Naive thymus-derived CD4-positive, alpha-beta T cell (primary cell): Measurements from ENCODE around the gene ANO5. TPM values are rescaled to one million over a fixed set of nuclear protein-coding genes. Genes with fewer than 3 reads are reported as not detected.
A peak's percentile ranks its signal among the peaks of the same experiment; 100 is the strongest.

Experiments used
- ATAC-seq: fragments of 150-1000 bp; cut with Tn5 transposase; 2 replicates; pipeline ENCODE4 v1.10.0; 2021; ENCODE audit warnings: mild to moderate bottlenecking, moderate library complexity
- CTCF ChIA-PET: fragments of 350-600 bp; sonication (Branson Sonifier 250); formaldehyde crosslinking; loops from one replicate; lab custom pipeline; 2021; ENCODE audit warnings: antibody characterized with exemption; lab: Charles Lee
- POLR2A ChIA-PET: fragments of 350-600 bp; sonication (Branson Sonifier 250); formaldehyde crosslinking; loops from one replicate; lab custom pipeline; 2021; ENCODE audit warnings: antibody characterized with exemption, inconsistent platforms; lab: Charles Lee
- DNase-seq, 9 donors: peaks; one replicate each; pipeline versions ENCODE4 v3.0.0 to v3.0.0-alpha.2; 2020 to 2022; ENCODE audit warnings: mixed read lengths in 1 of 9
- H3K27ac ChIP-seq: one replicate; pipeline ENCODE4 v1.7.0; 2013; ENCODE audit warnings: mild to moderate bottlenecking, low read depth, low read length, moderate library complexity
- H3K27me3 ChIP-seq, 2 donors: one replicate each; pipeline ENCODE4 v1.7.0; 2013; ENCODE audit warnings: low read length in 2 of 2, mild to moderate bottlenecking in 2 of 2, moderate library complexity in 2 of 2; ENCODE audit not compliant: control insufficient read depth in 2 of 2, insufficient read depth in 2 of 2
- H3K36me3 ChIP-seq, 3 experiments: 1 replicate in 2 of 3; 2 replicates in 1 of 3; pipeline ENCODE4 v1.7.0; 2013; ENCODE audit warnings: low read length in 3 of 3, mild to moderate bottlenecking in 3 of 3, moderate library complexity in 1 of 3; ENCODE audit not compliant: insufficient read depth in 3 of 3, control insufficient read depth in 2 of 3
- H3K4me1 ChIP-seq, 2 donors: one replicate each; pipeline ENCODE4 v1.7.0; 2013; ENCODE audit warnings: low read length in 2 of 2, mild to moderate bottlenecking in 2 of 2, moderate library complexity in 1 of 2; ENCODE audit not compliant: control insufficient read depth in 2 of 2, insufficient read depth in 2 of 2
- H3K4me3 ChIP-seq: 2 replicates; pipeline ENCODE4 v1.7.0; 2013; ENCODE audit warnings: mild to moderate bottlenecking, low read length
- H3K9me3 ChIP-seq, 3 experiments: 1 replicate in 2 of 3; 2 replicates in 1 of 3; pipeline ENCODE4 v1.7.0; 2013; ENCODE audit warnings: low read length in 3 of 3; ENCODE audit not compliant: control insufficient read depth in 2 of 3
- H3K27ac Mint-ChIP-seq, 9 donors: one replicate each; pipeline ENCODE4 v1.8.0; 2020 to 2022; ENCODE audit warnings: mixed read lengths in 9 of 9, mild to moderate bottlenecking in 8 of 9, moderate library complexity in 5 of 9, inconsistent platforms in 2 of 9
- H3K27me3 Mint-ChIP-seq, 5 donors: one replicate each; pipeline ENCODE4 v1.8.0; 2021 to 2022; ENCODE audit warnings: mixed read lengths in 5 of 5, mild to moderate bottlenecking in 1 of 5
- H3K36me3 Mint-ChIP-seq, 5 donors: one replicate each; pipeline ENCODE4 v1.8.0; 2020 to 2022; ENCODE audit warnings: mixed read lengths in 5 of 5, mild to moderate bottlenecking in 3 of 5, inconsistent platforms in 1 of 5
- H3K4me1 Mint-ChIP-seq, 7 donors: one replicate each; pipeline ENCODE4 v1.8.0; 2020 to 2022; ENCODE audit warnings: mixed read lengths in 7 of 7, mild to moderate bottlenecking in 3 of 7, inconsistent platforms in 1 of 7
- H3K4me3 Mint-ChIP-seq, 10 donors: one replicate each; pipeline ENCODE4 v1.8.0; 2020 to 2022; ENCODE audit warnings: mild to moderate bottlenecking in 10 of 10, mixed read lengths in 10 of 10, moderate library complexity in 6 of 10, inconsistent platforms in 2 of 10
- H3K9me3 Mint-ChIP-seq, 11 donors: one replicate each; pipeline ENCODE4 v1.8.0; 2020 to 2022; ENCODE audit warnings: mixed read lengths in 11 of 11, mild to moderate bottlenecking in 4 of 11, inconsistent platforms in 1 of 11, moderate library complexity in 1 of 11
- intact Hi-C, 2 donors: fragments of 100-400 bp; cut with micrococcal nuclease; formaldehyde crosslinking; loops; one replicate each; pipeline ENCODE4 v1.15.1; 2023
- polyA plus RNA-seq, 2 donors: library from polyadenylated mRNA; unstranded; fragments of 300-500 nt; fragmentation: Illumina TruSeq; gene quantifications; one replicate each; pipeline ENCODE4 v1.2.3, GENCODE V29; 2021
- total RNA-seq, 6 experiments: library from RNA in 5 of 6; stranded (reverse) in 5 of 6; gene quantifications; 1 replicate in 5 of 6; 2 replicates in 1 of 6; pipeline ENCODE4 v1.2.3 and lab custom pipeline; 2021 to 2026

The ANO5 gene
- total and polyA plus RNA-seq, 7 experiments from 2014 or later = 0.07 to 0.12 (median 0.11) TPM; not detected in 4

DNA sequence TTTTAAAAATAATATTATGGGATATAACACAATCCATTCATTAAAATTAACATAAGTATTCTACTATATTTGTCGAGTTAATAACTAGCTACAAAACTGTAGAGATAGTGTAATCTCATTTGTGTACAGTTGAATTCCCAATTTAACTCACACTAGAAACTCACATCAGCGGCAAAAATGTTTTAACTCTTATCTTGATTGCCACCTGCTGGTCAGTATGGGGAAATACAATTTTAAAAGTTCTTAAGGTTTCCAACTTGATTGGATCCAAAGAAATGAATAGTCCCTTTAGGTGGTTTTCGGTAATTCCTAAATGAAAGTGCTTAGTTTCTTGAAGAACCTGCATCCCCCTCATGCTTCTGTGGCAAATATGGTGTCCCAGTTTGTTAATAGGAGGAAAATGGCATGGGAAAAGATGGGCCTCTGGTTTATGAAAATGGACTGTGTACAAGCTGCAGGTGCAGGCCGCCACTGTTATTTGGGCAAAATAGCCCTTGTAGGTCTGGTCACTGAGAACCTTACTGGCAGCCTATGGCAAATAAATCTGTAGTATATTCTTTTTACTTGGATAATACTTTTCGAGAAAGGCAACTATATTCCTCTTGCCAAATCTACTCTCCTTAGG lies 111.6 kb downstream of the ANO5 start:
- Mint-ChIP-seq H3K36me3 (no peaks in the 10 kb centered on the region), H3K27ac (no peak overlapping the region), H3K4me1 (no peaks in the 10 kb centered on the region), H3K4me3 (no peak overlapping the region), H3K9me3 (peaks cover 0 to 1% (median 0%) of the 10 kb centered on the region in 11 donors), H3K27me3 (peaks cover 2 to 31% (median 14%) of the 10 kb centered on the region in 5 donors)
- ChIA-PET POLR2A (no interaction called here), CTCF (no interaction called here)
- H3K9me3 ChIP-seq = no peaks in the 10 kb centered on the region
- H3K4me3 ChIP-seq = no peak overlapping the region
- intact Hi-C loops = loop anchor here (1.0 kb wide), 1 partner anchor 59 kb away; no protein-coding TSS in a partner anchor
- peak in 5 of 9 donors; percentile 6 to 19 (median 13) for DNase-seq
- no peak overlapping the region for H3K27ac ChIP-seq
- no peaks in the 10 kb centered on the region for H3K36me3 ChIP-seq
- H3K4me1 ChIP-seq = no peaks in the 10 kb centered on the region
- H3K27me3 ChIP-seq = peaks cover 0 to 4% of the 10 kb centered on the region in 2 donors
- ATAC-seq = peak; percentile 48

- intact Hi-C loops = no loop called here
- H3K36me3 Mint-ChIP-seq = no peaks in the 10 kb centered on the region
- peaks cover 0 to 4% (median 0%) of the 10 kb centered on the region in 11 donors for H3K9me3 Mint-ChIP-seq
- Histone ChIP-seq H3K36me3 (no peaks in the 10 kb centered on the region), H3K27me3 (no peaks in the 10 kb centered on the region), H3K9me3 (no peaks in the 10 kb centered on the region), H3K4me1 (no peaks in the 10 kb centered on the region), H3K27ac (no peak overlapping the region), H3K4me3 (no peak overlapping the region)
- no peak for ATAC-seq
- H3K27ac Mint-ChIP-seq = no peak overlapping the region
- no peak for DNase-seq
- POLR2A ChIA-PET = no interaction called here
- H3K4me3 Mint-ChIP-seq = no peak overlapping the region
- CTCF ChIA-PET = no interaction called here
- no peaks in the 10 kb centered on the region for H3K4me1 Mint-ChIP-seq
- H3K27me3 Mint-ChIP-seq = peaks cover 0 to 11% (median 5%) of the 10 kb centered on the region in 5 donors
Observed at GRCh38 chr11:22317656-22318055, 124.8 kb downstream of the ANO5 start.

GRCh38 chr11:22331771-22332170 lies 138.9 kb downstream of the ANO5 start:
- Histone ChIP-seq H3K36me3 (no peaks in the 10 kb centered on the region), H3K27ac (no peak overlapping the region), H3K27me3 (no peaks in the 10 kb centered on the region), H3K9me3 (no peaks in the 10 kb centered on the region), H3K4me1 (no peaks in the 10 kb centered on the region), H3K4me3 (no peak overlapping the region)
- DNase-seq (no peak), ATAC-seq (no peak)
- POLR2A ChIA-PET = no interaction called here
- no peak overlapping the region for H3K27ac Mint-ChIP-seq
- no peak overlapping the region for H3K4me3 Mint-ChIP-seq
- H3K9me3 Mint-ChIP-seq = no peaks in the 10 kb centered on the region
- no peaks in the 10 kb centered on the region for H3K36me3 Mint-ChIP-seq
- H3K27me3 Mint-ChIP-seq = peaks cover 2 to 35% (median 20%) of the 10 kb centered on the region in 5 donors
- CTCF ChIA-PET = no interaction called here
- intact Hi-C loops = loop anchor here in 1 of 2 donors (10.0 kb wide), 1 partner anchor 293 kb away; the partner anchor contains the start of gene FANCF
- peaks cover 0 to 2% (median 0%) of the 10 kb centered on the region in 7 donors for H3K4me1 Mint-ChIP-seq

Other genes with a start within 250 kb of the ANO5 start
- gene SLC17A6, start 145.3 kb downstream of the ANO5 start, total RNA-seq = not detected
- gene SLC17A6, start 145.3 kb downstream of the ANO5 start, polyA plus RNA-seq = not detected